NK-92 (cell line): ENCODE measurements around the gene AP3B2.

Experiments
- DNase-seq: peaks from one replicate; lab custom pipeline; 2025; ENCODE audit not compliant: unreplicated experiment; lab: John Stamatoyannopoulos, UW

AP3B2 gene

DNA sequence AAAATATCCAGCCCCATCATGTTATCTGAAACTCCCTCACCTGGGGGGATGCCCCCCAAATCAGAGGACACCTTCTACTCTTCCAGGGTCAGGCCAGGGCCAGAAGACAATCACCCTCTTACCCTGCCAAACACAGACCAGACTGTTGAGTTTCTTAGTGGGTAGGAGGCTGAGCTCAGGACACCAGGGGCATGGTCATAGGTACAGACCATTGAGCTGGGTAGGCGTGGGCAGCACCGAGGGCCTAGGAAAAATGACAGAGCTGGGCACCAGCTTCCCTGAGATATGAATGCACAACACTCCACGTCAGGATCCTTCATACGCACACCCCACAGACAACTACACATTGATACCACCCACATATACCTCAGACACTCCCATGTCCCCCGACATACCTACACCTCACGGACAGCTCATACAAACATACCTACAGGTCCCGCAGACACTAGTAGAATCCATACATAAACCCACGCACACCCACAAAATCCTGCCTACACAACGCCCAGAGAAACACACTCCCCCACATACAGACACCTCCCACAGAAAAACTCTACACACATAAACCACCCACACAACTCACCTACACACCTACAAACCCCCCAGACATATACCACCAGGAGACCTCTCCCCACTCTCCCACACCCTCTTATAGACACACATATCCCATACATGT is 11.8 kb downstream of the AP3B2 start:
- DNase-seq = no peak

- DNase-seq = no peak
These were observed 17.5 kb downstream of the AP3B2 start for GRCh38 chr15:82692171-82692570.

DNA sequence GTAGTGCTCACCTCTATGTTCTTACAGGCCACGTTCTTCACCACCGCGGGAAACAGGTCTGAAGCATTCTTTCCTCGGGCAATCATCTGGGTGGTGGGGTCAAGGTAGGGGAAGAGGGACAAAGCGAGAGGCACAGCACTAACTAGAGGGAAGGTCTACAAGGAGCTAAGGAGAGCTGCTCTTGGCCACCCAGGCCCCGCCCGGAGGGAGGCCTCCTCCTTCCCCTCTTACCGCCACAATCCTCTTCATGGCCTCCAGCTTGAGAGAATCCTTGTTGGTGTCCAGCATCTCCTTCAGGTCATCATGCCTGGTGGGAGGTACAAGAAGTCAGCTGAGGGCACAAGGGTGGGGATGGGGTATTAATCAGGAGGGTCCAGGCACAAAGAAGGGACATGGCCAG is 20.5 kb downstream of the AP3B2 start:
- DNase-seq = no peak

- no peak for DNase-seq
These were observed 21.0 kb downstream of the AP3B2 start for GRCh38 chr15:82688691-82689090.

DNA sequence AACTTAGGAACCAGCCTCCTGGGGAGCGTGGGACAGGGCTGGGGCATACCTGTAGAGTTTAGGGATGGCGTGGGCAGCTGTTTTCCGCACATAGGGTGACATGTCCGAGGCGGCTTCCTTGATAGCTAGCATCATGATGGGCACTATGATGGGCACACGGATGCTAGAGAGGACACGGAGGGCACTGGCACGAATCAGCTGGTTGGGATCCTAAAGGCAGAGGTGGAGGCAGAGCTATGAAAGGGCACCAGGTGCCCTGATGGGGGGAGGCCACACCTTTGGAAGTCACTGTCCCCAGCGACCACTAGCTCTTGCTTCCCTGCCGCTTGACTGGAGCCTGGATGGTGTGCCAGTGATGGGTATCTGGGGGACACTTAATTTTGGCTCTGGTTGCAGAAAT is 28.3 kb downstream of the AP3B2 start:
- no peak for DNase-seq

DNA sequence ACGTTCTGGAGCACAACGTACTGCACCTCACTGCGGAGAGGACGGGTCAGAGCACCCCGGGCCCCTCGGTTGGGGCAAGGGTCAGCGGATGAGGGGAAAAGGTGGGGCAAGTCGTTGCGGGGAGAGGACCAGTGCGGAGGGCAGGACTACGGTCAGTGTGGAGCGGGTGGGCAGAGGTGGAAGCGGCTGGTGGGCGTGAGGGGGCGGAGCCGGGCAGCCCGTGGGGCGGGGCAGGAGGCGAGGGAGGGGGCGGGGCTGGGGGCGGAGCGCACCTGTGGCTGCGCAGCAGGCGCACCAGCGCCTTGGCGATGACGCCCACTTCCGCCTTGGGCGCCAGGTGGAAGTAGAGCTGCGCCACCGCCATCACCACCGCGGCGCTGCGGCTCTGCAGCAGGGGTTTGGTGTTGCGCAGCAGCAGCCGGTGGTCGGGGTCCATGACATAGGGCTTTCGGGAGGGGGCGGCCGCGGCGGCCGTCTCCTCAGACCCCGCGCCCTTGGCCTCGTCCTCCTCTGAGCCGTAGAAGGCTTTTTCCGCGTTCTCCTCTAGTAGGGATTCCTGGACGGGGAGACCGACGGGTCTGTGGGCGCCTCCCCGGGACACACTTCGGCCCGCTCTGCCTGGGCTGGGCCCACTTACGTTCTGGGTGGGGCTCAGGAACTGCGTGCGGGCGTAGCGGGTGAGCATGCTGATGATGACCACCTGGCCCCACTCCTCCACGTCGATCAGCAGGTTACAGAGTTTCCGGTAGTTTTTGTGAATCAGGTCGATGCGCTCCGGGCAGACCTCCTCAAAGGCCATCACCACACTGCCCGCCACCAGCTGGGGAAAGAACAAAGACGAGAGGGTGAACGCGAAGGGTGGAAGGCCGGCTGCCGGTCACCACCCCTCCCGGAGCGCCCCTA is 29.2 kb downstream of the AP3B2 start:
- no peak for DNase-seq

- no peak for DNase-seq
These were observed 30.0 kb downstream of the AP3B2 start for GRCh38 chr15:82679626-82680199.

DNA sequence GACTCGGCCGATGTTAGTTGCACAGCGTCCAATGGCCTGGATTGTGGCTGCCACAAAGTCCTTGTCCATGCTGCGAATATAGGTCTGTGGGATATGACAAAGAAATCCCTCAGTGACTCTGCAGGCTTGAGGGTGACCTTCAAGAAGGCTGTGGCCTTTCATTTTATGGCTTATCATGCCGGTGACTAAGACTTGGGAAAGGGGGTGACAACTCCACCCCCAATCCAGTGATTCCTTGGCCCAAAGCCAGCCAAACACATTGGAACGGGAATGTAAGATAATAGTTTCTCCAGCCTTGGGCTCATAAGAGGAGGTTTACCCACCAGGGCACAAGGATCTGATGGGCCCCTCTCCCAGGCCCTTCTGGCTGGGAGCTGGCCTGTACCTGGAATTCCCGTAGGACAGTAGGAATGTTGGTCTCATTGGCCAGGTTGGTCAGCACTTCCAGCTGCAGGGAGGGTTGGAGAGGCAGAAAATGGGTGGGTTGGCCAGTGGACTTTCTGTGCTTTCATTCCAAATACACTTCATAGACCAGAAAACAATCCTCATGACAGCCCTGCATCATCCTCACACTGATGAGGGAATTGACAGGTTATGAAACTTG is 31.9 kb downstream of the AP3B2 start:
- no peak for DNase-seq

DNA sequence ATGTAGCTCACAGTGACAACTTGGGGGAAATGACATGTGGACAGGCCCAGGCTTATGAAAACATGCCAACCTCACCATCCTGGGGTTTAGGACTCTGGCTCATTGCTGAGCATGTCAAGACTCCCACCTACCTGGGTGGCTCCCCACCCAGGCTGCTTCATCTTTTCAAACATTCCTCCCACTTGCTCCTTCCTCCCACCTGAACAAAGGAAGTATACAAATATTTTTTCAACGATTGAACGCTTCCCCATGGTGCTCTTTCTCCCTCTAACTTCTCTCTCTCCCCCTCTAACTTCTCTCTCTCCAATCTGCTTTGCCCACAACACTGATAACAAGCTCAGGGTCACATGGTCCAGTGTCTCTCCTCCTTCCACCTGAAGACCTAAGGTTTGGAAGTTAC is 34.8 kb downstream of the AP3B2 start:
- no peak for DNase-seq

GRCh38 chr15:82670699-82671098 is 39.0 kb downstream of the AP3B2 start:
- DNase-seq = no peak

DNA sequence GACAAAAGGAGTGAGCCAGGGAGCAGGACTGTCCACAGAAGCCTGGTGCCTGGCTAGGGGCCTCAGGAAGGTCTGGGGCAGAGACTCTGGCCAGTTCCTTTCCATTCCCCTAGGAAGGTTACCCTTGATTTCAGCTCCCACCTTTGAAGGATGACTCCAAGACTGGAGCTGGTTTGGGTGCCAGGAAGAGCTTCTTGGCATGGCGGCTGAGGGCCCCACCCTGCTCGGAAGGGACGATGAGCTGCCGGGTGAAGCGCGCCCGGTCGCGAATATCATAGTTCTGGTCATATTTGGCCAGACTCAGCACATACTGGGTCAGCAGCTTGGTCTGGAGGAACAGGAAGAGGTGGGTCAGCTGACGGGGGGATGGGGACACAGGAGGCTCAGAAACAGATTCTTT is 43.1 kb downstream of the AP3B2 start:
- DNase-seq = no peak

GRCh38 chr15:82664021-82664420 is 45.7 kb downstream of the AP3B2 start:
- DNase-seq = no peak

GRCh38 chr15:82663186-82663600 is 46.5 kb downstream of the AP3B2 start:
- no peak for DNase-seq

GRCh38 chr15:82662641-82663040 is 47.0 kb downstream of the AP3B2 start:
- DNase-seq = no peak

DNA sequence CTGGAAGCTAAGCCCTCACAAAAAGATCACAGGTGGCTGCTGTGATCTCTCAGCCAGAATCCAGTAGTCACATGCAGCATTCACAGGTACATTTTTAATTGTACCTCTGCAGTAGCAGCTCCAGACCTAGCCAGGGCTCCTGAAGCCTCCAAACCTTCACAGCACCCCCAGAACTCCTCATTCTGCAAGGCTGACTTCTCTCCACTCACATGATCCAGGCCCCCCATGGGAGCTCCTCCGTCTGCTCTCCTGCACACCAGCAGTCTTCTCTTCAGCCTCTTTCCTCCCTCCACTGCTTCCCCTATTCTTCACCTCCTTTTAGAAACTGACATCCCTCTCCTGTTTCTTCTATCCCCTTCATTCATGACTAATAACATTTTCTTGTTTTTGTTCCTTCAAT is 49.3 kb downstream of the AP3B2 start:
- DNase-seq = no peak

DNA sequence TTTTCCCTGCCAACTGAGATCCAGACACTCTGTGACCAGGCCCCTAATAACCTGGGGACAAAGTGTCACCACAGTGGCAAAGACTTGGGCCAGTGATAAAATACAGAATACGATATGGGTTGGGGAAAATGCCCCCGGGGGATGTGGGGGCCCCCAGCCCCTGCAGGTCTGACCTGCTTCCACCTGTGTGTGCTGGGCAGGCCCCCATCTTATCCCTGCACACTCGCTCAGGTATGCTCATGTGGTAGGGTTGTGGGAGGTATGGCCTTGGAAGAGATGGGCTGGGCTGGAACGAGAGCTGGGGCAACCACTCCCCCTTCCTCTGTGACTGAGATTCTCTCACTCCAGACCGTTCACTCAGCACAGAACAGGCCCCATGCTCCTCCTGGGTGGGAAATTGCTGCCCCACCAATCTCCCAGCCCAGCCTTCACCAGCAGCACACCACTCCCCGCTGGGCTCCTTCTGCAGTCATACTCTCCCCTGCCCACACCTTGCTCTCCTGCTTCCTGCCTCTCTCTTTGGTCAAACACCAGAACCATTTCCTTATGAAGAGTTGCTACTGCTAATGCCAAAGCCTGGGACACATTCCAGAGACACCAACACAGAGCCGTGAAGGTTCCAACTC is 52.9 kb downstream of the AP3B2 start:
- DNase-seq = no peak

DNA sequence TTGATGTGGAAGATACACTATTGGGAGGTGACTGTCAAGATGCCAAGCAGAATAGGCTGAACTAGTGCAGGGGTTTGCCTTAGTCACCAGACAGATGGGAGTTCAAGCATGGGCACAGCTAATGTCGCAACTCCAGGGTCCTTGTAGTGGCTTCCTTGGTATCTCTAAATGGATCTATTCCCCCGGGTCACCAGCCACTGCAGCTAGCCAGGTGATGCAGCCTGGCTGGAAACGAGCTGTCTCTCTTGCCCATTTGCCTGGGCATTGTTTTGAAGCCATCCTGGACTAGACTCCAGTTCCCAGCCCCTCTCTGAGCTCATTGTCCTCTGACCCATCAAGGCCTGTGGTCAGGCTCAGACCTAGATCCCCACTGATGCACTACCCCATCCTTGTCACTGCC is 54.1 kb downstream of the AP3B2 start:
- DNase-seq = no peak

DNA sequence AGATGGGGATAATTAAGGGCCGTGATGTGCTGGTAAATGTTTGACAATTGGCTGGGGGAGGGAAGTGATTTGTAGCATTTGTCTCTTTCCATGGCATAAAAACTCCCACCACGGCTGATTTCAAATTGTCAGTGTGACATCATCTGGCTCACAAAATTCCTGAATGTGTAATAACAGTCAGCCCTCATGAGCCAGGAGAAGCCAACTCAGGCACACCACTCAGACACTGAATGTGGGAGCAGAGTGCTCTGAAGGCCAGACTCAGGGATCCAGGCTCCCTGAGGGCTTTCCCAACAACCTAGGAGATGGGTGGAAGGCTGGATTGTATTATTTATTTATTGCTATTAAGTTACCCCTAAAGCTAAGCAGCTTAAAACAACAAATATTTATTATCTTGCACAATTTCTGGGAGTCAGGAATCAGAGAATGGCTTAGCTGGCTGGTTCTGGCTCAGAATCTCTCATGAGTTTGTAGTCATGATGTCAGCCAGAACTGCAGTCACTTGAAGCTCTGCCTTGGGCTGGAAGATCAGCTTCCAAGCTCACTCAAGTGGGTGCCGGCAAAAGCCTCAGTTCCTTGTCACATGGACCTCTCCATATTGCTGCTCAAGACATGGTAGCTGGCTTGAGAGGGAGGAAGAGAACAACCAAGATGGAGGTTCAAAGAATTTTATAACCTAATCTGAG is 56.0 kb downstream of the AP3B2 start:
- no peak for DNase-seq

DNA sequence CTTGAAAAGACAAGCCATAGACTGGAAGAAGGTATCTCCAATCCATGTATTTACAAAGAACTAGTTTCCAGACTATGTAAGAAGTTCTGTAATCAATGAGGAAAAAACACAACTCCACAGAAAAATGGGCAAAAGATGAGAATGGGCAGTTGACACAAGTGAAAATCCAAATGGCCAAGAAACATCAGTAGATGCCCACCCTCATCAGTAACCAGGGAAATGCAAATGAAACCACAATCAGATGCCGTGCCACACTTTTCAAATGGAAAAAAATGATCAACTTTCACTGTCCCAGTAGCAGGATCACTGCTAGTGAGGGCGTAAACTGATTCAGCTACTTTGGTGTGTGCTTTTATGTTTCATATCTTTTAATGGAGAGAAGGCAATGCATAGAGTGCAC is 58.0 kb downstream of the AP3B2 start:
- DNase-seq = no peak

GRCh38 chr15:82650046-82650670 is 59.5 kb downstream of the AP3B2 start:
- no peak for DNase-seq
